Epithelial cell of esophagus (primary cell): ENCODE measurements around the gene KRTAP4-16.
"Not testable (repeated sequence)": the region's sequence is repeated elsewhere in the genome, so short reads cannot be mapped to it uniquely, and the experiment has no call there.

Source experiments
- DNase-seq: peaks from one replicate; pipeline ENCODE4 v3.0.0; 2010; ENCODE audit warnings: low read depth
- H3K4me3 ChIP-seq: 2 replicates; pipeline ENCODE4 v1.5.1; 2011; ENCODE audit warnings: mild to moderate bottlenecking, low read length, control low read depth
- TF ChIP-seq, protein P1 (sequence below): IDR thresholded peaks from 2 replicates; pipeline ENCODE4 v1.5.1; 2011; ENCODE audit warnings: low read depth, mild to moderate bottlenecking, low read length, control low read depth, inconsistent platforms; ENCODE audit not compliant: insufficient read depth; ENCODE audit errors: missing control alignments

Gene KRTAP4-16

DNA sequence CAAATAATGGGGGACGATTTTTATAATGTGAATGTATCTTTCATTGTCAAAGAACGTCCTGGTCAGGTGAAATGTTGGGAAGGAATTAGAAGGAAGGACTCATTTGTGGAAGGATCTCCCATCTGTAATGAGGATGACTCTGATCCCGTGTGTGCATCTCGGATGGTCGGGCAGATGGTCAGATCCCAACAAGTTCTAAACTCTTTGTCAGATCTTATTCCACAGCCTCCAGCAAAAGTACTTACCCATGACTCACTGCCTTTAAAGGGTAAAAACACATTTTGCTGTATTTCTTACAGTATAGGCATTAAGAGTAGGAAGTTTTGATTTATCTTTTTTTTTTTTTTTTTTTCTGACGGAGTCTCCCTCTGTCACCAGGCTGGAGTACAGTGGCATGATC, 3.5 kb downstream of the KRTAP4-16 start:
- TF ChIP-seq, protein P1, sequence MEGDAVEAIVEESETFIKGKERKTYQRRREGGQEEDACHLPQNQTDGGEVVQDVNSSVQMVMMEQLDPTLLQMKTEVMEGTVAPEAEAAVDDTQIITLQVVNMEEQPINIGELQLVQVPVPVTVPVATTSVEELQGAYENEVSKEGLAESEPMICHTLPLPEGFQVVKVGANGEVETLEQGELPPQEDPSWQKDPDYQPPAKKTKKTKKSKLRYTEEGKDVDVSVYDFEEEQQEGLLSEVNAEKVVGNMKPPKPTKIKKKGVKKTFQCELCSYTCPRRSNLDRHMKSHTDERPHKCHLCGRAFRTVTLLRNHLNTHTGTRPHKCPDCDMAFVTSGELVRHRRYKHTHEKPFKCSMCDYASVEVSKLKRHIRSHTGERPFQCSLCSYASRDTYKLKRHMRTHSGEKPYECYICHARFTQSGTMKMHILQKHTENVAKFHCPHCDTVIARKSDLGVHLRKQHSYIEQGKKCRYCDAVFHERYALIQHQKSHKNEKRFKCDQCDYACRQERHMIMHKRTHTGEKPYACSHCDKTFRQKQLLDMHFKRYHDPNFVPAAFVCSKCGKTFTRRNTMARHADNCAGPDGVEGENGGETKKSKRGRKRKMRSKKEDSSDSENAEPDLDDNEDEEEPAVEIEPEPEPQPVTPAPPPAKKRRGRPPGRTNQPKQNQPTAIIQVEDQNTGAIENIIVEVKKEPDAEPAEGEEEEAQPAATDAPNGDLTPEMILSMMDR: no peak
- no peak overlapping the region for H3K4me3 ChIP-seq
- peak; percentile 86 for DNase-seq

DNA sequence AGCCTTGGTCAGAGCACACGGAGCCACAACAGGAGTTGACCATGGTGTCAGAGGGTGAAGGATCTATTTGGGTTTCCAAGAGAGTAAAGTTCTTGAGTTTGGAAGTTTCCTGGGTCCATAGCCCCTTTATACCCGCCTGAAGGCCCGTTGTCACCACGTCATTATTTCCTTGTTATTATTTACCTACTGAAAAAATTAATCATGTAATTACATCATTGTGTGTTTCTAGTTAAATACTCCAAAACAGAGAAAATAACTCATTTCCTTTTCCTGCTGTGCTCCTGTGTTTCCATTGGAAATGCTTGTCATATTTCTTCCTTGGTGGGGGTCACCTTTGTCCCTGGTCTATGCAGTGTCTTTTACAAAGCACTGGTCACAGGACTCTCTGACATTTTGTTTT, 4.0 kb downstream of the KRTAP4-16 start, which contains the start of gene KRTAP4-8:
TSS of gene KRTAP4-8 (minus strand) at position 101 of the 400 bp plus-strand sequence. CDS start at position 43, 58 bp downstream.
- TF ChIP-seq, protein P1: no peak
- DNase-seq: no peak
- H3K4me3 ChIP-seq: no peak within 1 kb of the TSS

DNA sequence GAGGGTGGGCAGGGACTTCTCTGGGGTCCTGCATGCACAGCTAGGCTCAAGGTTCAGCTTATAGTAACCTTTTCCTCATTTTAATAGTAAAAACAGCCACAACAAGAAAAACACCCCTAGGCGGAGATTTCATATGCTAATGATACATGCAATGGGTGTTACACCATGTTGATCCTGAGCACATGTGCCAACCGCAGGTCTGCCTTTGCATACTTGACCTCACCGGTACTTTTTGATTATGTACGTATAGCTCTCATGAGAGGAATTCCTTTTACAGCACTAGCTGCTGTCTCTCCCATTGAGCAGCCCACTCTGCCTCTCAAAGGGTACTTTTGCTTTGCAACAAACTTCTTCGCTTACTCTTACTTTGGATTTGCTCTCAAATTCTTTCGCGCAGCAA, 6.0 kb downstream of the KRTAP4-16 start:
- no peak overlapping the region for H3K4me3 ChIP-seq
- TF ChIP-seq, protein P1: no peak
- no peak for DNase-seq

DNA sequence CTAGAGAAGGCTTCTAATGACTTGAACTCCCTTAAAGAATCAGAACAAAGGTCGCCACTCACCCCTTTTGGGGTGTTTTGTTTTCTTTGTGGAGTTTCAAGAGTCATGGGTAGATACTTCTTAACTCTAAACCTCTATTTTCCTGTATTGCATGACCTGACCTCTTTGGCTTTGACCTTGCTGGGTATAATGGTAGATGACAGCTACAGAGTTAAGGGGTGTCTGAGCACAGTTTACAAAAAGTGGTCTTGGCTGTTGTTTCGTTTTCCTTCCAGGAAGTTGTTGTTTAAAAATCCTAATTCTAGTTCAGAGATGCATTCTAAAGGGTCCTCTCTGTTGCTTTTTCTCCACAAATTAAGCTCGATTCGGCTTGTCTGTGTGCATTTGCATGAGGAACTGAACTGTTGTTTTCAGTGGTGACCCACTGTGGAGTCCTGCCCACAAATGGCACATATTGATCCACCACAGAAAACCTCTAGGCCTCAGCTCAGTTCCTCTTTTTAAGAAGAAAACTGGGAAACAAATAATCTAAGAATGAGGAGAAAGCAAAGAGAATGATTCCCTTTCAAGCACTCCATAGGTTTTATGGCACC, 13.2 kb downstream of the KRTAP4-16 start:
- H3K4me3 ChIP-seq, DNase-seq: not testable (repeated sequence)

DNA sequence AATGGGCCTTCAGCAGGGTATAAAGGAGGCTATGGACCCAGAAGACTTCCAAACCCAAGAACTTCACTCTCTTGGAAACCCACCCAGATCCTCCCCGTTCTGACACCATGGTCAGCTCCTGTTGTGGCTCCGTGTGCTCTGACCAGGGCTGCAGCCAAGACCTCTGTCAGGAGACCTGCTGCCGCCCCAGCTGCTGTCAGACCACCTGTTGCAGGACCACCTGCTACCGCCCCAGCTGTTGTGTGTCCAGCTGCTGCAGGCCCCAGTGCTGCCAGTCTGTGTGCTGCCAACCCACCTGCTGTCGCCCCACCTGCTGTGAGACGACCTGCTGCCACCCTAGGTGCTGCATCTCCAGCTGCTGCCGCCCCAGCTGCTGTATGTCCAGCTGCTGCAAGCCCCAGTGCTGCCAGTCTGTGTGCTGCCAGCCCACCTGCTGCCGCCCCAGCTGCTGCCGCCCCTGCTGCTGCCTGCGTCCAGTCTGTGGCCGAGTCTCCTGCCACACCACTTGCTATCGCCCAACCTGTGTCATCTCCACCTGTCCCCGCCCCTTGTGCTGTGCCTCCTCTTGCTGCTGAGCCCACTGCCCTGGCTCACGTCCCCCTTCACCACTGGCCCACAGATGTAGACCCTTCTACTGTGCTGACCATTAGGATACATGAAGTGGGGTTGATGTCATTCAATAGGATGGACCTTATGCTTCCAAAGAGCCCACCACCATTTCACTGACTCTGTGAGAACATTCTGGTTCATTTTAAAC, 17.7 kb downstream of the KRTAP4-16 start, which contains the start of gene KRTAP4-7:
TSS of gene KRTAP4-7 (plus strand) at position 51 of the 757 bp plus-strand sequence. CDS start at position 108, 57 bp downstream.
- not testable (repeated sequence) for H3K4me3 ChIP-seq, DNase-seq

DNA sequence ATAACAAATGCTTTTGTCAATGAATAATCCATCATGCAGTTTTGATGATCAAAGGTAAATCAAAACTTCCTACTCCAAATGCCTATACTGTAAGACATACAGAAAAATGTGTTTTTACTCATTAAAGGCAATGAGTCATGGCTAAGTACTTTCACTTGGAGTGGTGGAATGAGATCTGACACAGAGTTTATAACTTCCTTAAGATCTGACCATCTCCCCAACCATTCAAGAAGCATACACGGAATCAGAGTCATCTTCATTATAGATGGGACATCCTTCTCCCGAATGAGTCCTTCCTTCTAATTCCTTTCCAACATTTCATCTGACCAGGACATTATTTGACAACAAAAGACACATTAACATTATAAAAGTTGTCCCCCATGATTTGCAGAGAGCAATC, 18.6 kb downstream of the KRTAP4-16 start:
- not testable (repeated sequence) for H3K4me3 ChIP-seq
- DNase-seq: peak; percentile 49

DNA sequence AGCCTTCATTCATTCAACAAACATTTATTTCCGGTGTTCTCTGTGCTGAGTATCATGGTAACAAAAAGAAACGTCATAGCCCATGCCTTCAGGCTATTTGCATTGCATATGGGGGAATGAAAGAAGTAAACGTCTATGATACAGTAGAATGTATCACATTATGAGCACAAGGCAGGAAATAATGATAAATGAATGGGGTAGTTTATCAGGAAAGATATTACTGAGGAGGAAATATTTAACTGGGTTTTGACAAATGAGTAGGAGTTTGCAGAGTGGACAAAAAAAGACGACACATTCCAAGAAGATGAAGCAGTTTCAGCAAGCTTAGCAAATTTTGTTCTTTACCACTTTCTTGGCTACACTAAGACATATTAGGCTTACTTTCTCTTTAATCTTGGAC, 19.4 kb downstream of the KRTAP4-16 start:
- H3K4me3 ChIP-seq: no peak overlapping the region
- DNase-seq: peak; percentile 82
- TF ChIP-seq, protein P1: no peak

DNA sequence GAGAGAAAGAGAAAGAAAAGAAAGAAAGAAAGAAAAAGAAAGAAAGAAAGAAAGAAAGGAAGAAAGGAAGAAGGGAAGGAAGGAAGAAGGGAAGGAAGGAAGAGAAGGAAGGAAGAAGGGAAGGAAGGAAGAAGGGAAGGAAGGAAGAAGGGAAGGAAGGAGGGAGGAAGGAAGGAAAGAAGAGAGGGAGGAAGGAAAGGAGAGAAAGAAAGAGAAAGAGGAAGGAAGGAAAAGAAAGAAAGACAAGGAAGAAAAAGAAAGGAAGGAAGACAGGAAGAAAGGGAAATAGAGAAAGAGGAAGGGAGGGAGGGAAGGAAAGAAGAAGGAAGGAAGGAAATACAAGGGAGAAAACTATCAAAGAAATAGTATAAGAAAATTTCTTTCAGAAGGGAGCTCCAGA, 25.2 kb downstream of the KRTAP4-16 start:
- no peak for DNase-seq
- TF ChIP-seq, protein P1: no peak
- no peak overlapping the region for H3K4me3 ChIP-seq
